Prostate gland (tissue), 2 donors: ENCODE measurements around the gene SRGAP3.

ENCODE experiments used
- CTCF ChIP-seq, 4 experiments: fragments of 200-600 bp in 2 of 4; fragments of 450-650 bp in 2 of 4; sonication (generic) in 2 of 4; IDR thresholded peaks; 1 replicate in 3 of 4; 2 replicates in 1 of 4; pipeline ENCODE4 v1.5.1; 2016 to 2019; ENCODE audit warnings: antibody characterized with exemption in 4 of 4, mild to moderate bottlenecking in 2 of 4, moderate library complexity in 2 of 4
- POLR2A ChIP-seq: fragments of 450-650 bp; IDR thresholded peaks from one replicate; pipeline ENCODE4 v1.6.1; 2016; ENCODE audit warnings: antibody characterized with exemption, mild to moderate bottlenecking
- POLR2AphosphoS5 ChIP-seq: sonication (generic); formaldehyde crosslinking; IDR thresholded peaks from one replicate; pipeline ENCODE4 v1.6.1; 2017; ENCODE audit warnings: antibody characterized with exemption

GRCh38 chr3:9099702-9100512 lies 149.5 kb downstream of the SRGAP3 start:
- TF ChIP-seq CTCF (IDR thresholded peaks at IDR 0.05) (no peak), POLR2AphosphoS5 (no peak), POLR2A (no peak)
